ENCODE data around the gene ESM1. TPM values are rescaled to one million over a fixed set of nuclear protein-coding genes. Genes with fewer than 3 reads are reported as not detected.
"Not testable (repeated sequence)": the region's sequence is repeated elsewhere in the genome, so short reads cannot be mapped to it uniquely, and the experiment has no call there.

Gene ESM1, protein sequence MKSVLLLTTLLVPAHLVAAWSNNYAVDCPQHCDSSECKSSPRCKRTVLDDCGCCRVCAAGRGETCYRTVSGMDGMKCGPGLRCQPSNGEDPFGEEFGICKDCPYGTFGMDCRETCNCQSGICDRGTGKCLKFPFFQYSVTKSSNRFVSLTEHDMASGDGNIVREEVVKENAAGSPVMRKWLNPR
- total RNA-seq (2014; rRNA removed): 0.98 and 6.7 TPM in 2 replicates
- 0.64 TPM for polyA plus RNA-seq (2012)

DNA sequence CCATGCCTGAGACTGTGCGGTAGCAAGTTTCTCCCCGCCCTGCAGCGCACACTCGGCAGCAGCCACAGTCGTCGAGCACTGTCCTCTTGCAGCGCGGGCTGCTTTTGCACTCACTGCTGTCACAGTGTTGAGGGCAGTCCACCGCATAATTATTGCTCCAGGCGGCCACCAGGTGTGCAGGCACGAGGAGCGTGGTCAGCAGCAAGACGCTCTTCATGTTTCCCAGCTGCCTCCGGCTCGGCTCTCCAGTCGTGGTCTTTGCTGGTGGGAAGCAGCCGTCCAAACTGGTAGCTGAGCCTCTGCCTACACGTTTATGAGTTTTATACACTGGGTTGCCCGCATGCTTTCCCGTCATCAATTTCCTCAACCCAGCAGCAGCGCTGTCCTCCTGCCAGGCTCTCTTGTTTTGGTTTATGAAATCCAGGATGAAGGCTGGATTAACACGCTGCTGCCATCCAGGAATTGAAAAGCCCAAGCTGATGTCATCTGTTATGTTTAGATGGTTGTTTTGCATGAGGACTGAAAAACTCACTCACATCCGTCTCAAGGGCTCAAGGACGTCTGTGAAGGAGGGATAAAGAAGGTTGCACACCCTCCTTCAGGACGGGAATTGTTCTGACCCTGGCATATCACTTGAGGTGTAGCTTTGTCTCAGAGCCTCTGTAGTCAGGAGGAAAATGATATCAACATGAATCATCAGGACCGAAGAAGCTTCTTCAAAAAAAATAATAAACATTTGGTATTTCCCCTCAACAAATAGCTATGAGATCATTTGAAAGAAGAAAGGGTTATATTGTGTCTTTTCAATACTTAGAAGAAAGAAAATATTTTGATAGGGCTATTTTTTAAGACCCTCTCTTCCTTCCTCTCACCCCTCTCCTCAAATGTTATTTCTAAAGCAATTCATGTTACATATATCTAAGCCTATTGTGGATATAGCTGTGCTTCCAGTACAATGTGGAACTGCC lies at the start of gene ESM1:
Gene ESM1, minus strand, starts transcription at position 293 of the 968 bp plus-strand sequence. Its CDS starts 76 bp downstream, at position 217.
- peak; percentile 81 for DNase-seq (ENCODE audit: low read depth)

DNA sequence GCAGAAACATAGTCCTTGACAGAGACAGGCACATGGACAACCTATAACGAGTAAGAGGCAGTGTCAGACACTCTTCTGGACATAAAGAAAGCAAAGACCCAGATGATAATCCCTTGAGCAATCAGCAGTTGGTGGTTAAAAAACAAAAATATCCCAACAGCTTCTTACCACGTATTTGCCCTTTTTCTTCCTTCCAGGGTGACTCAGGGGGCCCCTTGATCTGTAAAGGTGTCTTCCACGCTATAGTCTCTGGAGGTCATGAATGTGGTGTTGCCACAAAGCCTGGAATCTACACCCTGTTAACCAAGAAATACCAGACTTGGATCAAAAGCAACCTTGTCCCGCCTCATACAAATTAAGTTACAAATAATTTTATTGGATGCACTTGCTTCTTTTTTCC lies 48.2 kb upstream of the ESM1 start:
- DNase-seq (ENCODE audit: low read depth): peak; percentile 67

DNA sequence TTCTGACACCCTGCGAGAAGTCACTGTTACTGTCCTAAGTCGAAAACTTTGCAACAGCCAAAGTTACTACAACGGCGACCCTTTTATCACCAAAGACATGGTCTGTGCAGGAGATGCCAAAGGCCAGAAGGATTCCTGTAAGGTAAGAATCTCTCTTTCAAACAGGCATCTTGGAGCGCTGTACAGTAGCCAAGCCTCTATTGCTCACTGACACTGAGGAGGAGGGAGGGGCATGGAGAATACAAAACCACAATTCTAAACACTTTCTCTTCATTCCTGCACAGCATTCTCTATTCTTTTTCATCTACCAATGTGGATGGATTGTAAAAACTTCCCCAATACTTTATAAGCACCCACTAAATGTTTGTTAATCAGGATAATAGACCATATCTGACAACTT lies 46.1 kb upstream of the ESM1 start:
- DNase-seq (ENCODE audit: low read depth): no peak

DNA sequence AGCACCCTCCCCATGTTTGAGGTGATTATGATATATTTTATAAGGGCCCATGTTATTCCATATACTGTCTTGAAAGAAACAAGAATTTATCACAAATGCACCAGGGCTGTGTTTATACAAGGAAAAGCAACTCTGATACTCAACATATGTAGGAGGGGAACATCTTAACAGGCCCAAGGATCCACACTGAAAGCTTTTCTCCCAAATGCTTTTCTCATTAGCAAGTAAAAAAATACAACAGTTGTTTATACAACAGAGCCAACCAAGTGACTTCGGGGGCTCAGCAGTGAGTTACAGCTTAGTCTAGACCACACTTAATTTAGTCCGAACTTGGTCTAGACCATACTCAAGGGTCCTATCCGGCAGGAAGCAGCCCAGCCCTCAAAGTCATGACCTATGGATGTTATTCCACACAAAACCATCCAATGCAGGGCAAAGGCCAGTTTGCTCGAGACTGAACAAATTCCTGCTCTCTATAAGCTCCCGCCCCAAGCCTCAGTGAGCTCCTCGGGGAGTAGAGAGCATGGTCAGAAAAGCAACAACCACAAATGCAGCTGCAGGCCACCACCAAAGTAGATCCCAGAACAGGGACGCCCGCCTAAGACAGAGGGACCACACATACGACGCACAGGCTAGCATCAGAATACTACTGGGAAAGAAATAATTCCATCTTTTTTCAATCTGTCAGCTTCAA lies 45.4 kb upstream of the ESM1 start:
- no peak for DNase-seq (ENCODE audit: low read depth)

DNA sequence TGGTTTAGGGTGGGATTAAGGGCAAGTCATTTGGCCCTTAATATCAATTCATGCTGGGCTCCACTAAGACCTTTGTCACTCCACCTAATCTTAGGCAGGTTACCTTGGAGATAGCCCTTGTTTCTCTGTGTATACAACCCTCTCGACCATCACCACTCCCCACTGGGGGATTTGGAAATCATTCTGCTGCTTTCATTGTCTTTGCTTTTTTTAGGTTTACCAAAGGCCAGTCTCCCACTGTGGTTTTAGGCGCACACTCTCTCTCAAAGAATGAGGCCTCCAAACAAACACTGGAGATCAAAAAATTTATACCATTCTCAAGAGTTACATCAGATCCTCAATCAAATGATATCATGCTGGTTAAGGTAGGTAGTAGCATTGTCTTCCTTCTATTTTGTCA lies 44.8 kb upstream of the ESM1 start:
- no peak for DNase-seq (ENCODE audit: low read depth)

DNA sequence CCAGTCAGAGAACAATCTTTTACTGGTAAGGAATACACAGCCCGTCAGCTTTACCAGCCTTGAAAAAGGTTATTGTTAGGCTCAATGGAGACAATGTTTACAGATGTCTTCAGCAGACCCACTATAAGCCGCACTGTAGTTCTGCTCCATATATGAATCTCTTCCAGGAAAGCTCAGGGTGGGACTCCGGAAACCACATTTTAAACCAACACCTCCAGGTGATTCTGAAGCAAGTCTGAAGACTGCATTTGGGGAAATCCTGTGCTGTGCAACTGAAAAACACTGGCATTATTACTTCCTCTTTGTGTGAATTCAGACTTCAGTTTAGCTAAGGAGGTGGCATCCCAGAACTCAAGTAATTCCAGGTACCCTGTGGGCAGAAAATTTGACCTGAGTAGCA lies 42.2 kb upstream of the ESM1 start:
- DNase-seq (ENCODE audit: low read depth): no peak

DNA sequence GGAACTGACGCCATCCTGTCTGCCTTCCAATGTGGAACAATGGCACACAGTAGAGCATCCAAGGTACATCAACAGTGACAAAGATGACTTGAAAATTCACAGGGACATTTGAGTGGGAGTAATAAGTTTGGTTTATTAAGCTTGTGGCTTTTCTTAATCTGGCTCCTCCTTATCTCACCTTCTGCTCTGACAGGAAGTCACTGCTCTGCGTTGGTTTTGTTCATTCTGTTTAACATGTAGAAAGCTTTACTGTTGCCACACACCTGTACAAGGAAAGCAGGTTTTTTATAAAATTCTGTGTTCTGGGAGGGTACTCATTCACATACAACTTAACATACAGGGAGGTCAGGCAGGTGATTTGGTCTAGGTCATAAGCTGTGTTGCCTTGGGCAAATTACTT lies 37.1 kb upstream of the ESM1 start:
- DNase-seq (ENCODE audit: low read depth): no peak

DNA sequence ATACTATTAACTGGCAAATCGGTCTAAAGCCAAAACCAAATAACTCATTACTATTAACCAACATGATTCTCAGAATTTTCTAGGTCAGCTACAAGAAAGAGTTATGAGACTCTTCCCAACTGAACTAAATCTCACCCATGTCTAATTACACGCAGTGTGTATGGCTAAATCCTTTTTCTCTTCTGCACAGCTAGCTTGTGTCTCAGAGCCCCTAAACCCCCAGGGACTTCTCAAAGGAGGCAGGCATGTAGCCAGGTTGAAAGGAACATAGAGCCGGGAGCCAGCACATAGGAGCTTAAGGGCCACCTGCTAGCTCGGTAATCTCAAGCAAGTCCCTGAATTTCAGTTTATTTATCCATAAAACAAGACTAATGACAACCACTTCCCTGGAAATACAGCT lies 36.4 kb upstream of the ESM1 start:
- no peak for DNase-seq (ENCODE audit: low read depth)

DNA sequence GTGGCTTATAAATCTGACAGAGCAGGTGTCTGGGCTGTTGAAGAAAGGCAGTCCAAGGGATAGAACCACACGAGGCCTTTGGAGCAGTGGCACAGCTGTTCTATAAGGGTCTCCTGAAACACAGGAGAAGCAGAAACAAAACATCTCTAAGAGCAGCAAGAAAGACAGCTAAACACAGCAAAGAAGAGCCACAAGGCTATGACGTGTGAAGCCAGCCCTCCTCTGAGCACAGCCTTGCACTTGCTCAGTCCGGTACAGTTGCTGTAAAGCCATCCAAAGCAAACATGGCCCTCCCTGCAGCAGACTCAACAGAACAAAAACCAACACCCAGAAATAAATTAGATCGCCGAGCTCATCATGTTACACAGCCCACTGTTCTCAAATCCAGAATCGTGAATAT lies 36.0 kb upstream of the ESM1 start:
- peak; percentile 10 for DNase-seq (ENCODE audit: low read depth)

DNA sequence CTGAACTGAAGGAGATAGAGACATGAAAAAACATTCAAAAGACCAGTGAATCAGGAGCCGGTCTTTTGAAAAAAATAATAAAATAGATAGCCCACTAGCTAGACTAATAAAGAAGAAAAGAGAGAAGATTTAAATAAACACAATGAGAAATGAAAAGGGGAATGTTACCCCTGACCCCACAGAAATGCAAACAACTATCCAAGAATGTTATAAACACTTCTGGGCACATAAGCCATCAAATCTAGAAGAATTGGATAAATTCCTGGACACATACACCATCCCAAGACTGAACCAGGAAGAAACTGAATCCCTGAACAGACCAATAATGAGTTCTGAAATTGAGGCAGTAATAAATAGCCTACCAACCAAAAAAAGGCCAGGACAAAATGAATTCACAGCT lies 24.8 kb upstream of the ESM1 start:
- not testable (repeated sequence) for DNase-seq (ENCODE audit: low read depth)

DNA sequence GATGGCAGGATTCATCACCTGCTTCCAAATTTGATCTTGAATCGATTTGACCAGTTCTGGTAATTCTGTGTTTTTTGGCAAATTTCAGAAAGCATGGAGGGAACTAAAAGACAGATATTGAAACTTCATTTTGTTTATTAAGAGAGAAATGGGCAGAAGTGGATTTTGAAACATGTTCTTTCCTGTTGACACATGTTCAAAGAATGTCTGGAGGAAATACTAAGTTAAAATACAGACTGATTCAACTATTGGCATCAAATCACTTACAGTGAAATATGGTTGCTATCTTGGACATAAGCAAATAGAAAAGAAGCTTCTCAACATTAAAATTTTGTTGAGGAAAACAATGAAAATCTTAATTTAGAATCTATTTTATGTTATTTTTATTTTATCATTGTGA lies 19.3 kb upstream of the ESM1 start:
- peak; percentile 47 for DNase-seq (ENCODE audit: low read depth)

DNA sequence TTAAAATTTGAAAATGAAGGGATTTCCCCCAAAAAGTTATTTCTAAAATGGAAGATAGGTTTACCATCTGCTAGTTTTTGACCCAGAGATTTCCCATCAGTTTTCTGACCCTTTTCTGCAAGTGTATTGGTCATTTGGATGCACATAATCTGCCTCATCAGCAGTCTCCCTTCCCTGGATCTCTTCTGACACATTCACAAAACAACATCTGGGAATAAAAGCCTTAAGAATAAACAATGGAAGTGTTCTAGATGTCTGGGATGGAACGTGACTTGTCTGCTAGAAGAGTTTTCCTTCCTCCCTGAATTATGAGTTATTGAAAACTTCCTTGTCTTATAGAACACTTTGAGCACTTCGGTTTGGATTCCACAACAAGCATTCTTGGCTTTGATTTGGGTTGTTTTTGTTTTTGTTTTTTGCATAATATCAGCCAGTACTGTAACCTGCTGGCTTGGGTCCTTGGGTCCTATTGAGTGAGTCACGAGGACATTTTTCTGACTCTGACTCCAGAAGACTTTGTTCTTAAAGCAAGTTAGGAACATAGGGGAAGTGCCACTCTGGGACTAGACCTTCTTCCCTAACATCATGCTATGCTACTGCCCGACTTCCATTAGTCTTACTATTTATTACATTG lies 18.2 kb upstream of the ESM1 start:
- no peak for DNase-seq (ENCODE audit: low read depth)

DNA sequence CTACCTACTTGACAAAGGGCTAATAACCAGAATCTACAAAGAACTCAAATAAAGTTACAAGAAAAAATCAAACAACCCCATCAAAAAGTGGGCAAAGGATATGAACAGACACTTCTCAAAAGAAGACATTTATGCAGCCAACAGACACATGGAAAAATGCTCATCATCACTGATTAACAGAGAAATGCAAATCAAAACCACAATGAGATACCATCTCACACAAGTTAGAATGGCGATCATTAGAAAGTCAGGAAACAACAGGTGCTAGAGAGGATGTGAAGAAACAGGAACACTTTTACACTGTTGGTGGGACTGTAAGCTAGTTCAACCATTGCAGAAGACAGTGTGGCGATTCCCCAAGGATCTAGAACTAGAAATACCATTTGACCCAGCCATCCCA lies 16.8 kb upstream of the ESM1 start:
- DNase-seq (ENCODE audit: low read depth): not testable (repeated sequence)

DNA sequence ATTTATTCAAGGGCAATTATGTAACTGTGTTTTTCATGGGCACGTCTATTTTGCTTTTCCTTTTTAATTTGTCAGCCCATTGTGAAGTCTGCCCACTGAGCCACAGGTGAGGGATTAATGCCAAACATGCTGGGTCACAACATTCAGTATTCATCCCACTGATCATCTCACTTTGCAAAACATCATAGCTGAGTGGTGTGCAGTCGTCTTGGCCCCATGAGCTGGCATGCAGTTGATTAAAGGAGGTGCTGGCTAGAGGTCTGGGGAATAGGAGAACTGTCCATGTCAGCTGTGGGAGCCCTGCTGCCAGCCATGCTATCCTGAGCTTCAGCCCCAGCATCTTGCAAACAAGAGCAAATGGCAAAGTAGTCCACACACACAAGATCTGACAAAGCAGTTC lies 11.7 kb upstream of the ESM1 start:
- DNase-seq (ENCODE audit: low read depth): no peak

DNA sequence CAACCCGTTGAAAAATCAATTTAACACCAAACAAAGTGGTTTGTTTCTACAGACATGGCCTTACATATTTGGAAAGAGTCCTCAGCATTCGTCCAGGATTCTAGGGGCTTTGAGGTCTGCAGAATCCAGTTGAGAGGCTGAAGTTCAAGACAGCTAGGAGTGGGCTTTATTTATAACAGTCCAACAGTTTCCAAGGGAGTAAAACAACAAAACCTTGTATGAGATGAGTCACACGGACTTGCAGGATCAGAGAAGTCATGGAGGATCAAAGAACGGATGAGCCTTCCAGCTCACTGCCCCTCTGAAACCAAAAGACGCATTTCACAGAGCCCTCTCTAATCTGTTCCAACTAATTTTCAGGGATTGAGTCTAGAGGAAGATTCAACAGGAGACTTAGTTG lies 11.1 kb upstream of the ESM1 start:
- DNase-seq (ENCODE audit: low read depth): no peak

DNA sequence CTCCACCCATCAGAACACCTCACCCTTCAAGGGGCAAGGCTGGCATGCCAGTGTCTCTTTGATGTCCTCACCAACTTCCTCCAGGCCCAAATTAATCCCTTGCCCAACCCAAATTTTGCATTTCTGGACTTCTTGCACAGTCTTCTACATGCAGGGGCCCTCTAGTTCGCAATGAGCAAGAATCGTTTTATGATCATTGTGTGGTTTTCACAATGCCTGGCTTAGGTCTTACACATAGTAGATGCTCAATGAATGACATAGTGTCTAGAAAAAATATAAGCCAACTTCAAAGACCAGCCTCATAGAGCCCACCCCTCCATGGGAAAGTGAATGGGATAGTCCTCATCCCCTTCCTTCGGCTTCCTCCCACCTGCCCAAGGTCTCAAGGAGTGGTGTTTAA lies 9.8 kb upstream of the ESM1 start:
- DNase-seq (ENCODE audit: low read depth): no peak

DNA sequence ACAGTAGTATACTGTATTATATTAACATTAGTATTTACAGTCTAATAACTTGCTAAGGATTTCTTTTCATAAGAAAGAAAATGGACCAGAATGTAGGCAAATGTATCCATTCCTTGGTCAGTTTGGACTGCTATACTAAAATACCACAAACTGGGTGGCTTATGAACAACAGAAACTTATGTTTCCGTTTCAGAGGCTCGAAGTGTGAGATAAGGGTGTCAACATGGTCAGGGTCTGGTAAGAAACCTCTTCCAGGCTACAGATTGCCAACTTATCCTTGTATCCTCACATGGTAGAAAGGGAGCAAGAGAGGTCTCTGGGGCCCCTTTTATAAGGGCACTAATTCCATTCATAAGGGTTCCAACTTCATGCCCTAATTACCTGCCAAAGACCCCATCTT lies 9.2 kb upstream of the ESM1 start:
- no peak for DNase-seq (ENCODE audit: low read depth)

DNA sequence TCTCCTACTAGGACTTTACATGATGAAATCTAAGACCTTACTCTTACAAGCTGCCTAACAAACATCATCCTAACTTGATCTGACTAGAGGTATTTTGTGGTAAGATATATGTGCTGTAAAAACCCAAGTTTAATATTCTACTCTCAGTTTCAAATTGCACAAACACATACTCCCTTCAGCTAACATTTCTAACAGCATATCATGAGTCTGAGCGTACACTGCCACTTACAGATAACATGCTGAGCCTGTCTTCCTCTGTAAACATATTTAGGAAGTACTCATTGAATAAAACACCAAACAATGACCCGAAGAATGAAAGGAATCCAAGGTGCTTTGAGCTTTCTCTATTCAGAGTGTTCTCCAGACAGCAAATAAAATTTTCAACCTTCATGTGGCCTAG lies 7.9 kb upstream of the ESM1 start:
- no peak for DNase-seq (ENCODE audit: low read depth)

DNA sequence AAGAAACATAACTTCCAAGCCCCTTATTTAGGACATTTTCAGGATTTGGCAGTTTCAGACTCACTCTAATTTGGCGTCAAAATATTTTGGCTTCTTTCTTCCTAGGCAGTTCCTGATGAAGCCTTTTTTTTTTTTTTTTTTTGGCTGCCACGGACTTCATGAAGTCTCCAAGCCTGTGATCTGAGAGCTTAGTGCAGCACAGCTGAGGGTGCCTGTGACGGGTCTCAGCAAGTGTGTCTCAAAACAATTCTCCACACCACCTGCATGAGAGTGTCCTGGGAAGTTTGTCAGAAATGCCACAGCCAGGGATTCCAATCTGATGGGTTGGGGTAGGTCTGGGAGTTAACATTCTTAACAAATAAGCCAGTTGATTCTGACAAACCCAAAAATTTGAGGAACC lies 6.0 kb upstream of the ESM1 start:
- DNase-seq (ENCODE audit: low read depth): peak; percentile 28

DNA sequence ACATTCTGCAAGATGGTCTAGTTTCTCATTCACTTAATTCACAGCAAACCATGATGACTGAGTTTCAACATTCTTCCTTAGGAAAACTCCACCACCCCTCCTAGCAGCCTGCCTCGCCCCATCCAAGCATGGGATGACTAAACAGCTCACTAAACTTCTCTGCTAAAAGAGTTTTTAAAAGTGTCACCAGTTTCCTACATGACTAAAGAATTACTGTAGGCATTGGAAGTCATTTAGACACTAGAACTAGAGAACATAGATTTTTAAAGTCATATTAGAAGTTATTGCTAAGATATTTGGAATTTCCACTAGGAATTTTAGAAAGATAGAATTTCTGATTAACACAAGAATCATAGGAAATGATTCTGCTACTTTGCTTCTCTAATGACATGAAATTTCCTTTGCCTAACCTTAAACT lies 5.5 kb upstream of the ESM1 start:
- peak; percentile 62 for DNase-seq (ENCODE audit: low read depth)

DNA sequence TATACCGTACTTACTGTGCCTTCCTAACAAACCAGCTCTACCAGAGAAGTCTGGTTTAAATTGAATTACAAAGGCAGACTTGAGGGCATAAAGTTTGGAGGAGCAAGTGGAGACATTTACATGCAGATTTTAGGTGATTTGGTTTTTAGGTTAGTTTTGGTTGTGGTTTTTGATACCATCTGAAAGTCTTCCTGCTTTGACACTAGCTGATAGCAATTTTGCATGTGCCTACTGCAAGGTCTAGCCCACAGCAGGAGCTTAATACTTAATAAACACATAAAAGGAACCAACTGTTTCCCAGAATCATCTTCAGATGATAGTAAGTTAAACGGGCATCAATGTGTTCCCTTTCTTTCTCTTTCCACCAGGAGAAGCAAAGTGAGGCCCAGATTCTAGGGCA lies 3.4 kb upstream of the ESM1 start:
- no peak for DNase-seq (ENCODE audit: low read depth)

DNA sequence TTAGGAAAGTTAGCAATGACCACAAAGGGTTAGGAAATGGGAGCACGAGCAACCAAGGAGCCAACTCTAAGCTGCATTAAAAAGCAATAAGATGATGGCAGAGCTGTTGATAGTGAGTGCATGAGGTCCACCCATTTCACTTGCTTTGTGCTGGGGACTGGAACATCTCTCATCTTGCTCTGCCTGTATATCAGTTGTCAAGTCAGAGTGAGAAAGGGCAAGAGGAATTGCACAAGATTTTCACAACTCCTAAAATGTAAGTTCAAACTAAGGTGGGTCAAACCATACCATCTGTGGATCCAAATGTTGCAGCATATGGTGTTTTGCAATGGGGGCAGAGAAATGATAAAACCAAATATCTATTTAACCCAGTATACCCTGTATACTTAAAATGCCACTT lies 2.8 kb upstream of the ESM1 start:
- DNase-seq (ENCODE audit: low read depth): no peak
